ENCODE data around the gene ANO4.

DNA sequence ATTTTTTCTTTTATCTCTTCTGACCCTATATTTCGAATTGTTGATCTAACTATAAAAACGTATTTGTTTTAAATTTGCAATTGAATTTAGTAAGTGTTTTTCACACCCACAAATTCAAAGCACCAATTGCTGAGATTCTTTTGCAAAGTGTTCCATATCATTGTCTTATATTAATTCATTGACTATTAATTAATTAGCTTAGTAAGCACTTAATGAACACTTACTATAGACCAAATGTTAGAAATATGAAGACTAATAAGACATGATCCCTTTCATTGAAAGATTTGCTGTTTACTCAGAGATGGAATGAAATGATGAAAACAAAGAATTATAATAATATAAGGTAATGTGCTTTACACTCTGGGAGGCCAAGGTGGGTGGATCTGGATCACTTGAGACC lies 14.2 kb downstream of the ANO4 start:
- TF ChIP-seq, protein P1, sequence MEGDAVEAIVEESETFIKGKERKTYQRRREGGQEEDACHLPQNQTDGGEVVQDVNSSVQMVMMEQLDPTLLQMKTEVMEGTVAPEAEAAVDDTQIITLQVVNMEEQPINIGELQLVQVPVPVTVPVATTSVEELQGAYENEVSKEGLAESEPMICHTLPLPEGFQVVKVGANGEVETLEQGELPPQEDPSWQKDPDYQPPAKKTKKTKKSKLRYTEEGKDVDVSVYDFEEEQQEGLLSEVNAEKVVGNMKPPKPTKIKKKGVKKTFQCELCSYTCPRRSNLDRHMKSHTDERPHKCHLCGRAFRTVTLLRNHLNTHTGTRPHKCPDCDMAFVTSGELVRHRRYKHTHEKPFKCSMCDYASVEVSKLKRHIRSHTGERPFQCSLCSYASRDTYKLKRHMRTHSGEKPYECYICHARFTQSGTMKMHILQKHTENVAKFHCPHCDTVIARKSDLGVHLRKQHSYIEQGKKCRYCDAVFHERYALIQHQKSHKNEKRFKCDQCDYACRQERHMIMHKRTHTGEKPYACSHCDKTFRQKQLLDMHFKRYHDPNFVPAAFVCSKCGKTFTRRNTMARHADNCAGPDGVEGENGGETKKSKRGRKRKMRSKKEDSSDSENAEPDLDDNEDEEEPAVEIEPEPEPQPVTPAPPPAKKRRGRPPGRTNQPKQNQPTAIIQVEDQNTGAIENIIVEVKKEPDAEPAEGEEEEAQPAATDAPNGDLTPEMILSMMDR (conservative IDR thresholded peaks at IDR 0.05; ENCODE audit: low read length), result no peak
- TF ChIP-seq EZH2phosphoT487 (IDR thresholded peaks at IDR 0.05; ENCODE audit: borderline replicate concordance), result no peak
